ENCODE results near the gene P2RX2.

P2RX2 gene

GRCh38 chr12:132618683-132619043 is at the start of gene P2RX2:
P2RX2 (plus strand) TSS chr12:132618776; CDS start chr12:132618817, 41 bp downstream.
- DNase-seq (ENCODE audit: low read depth in 2 of 2), result no peak

GRCh38 chr12:132568826-132569480 is 49.6 kb upstream of the P2RX2 start:
- DNase-seq (ENCODE audit: low read depth in 2 of 2), result no peak

DNA sequence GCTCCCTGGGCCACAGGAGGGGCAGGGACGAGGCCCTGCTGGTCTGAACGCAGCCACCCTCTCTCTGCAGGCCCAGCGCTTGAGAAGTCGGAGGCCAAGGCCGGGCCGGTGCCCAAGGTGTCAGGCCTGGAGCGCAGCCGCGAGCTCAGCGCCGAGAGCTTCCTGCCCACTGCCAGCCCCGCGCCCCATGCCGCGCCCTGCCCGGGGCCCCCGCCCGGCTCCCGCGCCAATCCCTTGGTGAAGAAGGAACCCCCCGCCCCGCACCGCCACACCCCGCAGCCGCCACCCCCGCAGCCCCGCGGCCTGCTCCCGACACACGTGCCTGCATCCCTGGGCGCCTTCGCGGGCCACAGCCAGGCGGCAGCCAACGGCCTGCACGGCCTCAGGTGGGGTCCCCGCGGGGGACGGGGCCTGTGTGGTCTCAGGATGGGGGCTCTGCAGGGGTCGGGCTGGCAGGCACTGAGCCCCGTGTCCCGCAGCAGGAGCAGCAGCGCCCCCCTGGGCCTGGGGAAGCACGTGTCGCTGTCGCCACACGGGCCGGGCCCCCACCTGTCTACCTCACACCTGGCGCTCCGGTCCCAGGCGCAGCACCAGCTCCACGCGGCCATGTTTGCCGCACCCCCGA is 48.6 kb upstream of the P2RX2 start:
- DNase-seq (ENCODE audit: low read depth in 2 of 2), result no peak

- no peak for DNase-seq (ENCODE audit: low read depth in 2 of 2)
Measured at GRCh38 chr12:132570635-132571034, 47.9 kb upstream of the P2RX2 start.

- no peak for DNase-seq (ENCODE audit: low read depth in 2 of 2)
Measured at GRCh38 chr12:132571051-132571450, 47.5 kb upstream of the P2RX2 start.

- DNase-seq (ENCODE audit: low read depth in 2 of 2), result no peak
Measured at GRCh38 chr12:132571598-132571997, 47.0 kb upstream of the P2RX2 start.

GRCh38 chr12:132572106-132572505 is 46.5 kb upstream of the P2RX2 start:
- no peak for DNase-seq (ENCODE audit: low read depth in 2 of 2)

DNA sequence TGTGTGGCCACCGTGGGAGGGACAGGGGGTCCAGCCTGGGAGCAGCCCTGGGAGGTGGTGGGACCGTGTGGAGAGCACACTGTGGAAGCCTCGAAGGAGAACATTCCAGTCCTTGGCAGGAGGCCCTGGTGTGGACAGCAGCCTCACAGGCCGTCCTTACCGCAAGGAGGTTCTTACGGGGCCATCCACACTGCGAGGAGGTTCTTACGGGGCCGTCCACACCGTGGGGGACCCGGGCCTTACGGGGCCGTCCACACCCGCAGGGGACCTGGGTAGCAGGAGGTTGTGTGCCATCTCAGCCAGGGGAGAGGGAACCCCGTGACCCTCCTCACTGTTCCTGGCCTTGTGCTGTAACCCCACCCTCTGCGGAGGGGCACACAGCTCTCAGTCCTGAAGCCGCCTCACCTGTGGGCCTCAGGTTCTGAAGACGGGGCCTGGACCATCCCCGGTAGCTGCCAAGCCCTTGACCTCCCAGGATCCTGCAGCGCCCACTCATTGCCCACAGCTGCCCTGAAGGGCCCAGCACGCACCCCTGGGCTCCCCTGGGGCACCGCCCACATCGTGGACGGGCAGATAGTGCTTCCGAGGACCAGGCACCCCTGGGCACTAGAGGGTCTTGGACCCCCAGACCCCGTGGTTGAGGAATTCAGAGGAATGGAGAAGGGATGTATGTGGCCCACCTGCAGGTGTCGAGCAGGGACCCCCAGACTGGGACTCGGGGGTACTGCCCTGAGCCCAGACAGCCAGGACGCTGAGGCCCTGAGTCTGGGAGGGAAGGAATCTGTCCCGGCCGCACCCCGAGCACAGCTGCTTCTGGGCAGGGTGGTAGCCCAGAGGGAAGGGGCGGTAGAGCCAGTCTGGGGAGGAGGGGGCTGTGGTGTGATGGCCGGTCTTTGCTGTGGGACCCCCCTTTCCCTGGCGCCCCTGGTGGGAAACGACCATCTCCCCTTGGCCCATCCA is 45.5 kb upstream of the P2RX2 start:
- no peak for DNase-seq (ENCODE audit: low read depth in 2 of 2)

- DNase-seq (ENCODE audit: low read depth in 2 of 2), result no peak
Measured at GRCh38 chr12:132574271-132574996, 44.1 kb upstream of the P2RX2 start.

DNA sequence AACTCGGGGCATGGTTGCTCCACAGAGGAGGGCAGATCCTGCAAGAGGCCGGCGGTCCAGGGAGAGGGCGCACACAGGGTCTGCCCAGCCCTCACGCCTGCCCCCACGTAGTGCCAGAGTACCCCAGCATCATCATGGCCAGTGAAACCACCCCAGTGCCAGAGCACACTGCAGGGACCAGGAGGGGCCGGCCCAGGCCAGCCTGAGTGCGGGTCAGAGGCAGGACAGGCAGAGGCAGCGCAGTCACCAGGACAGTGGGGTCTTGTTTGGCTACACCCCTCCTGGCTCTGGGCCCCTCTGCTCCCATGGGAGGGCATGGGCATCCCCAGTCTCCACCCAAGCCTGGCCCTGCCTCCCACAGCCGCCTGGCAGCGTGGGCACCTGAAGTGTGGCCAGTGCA is 42.9 kb upstream of the P2RX2 start:
- no peak for DNase-seq (ENCODE audit: low read depth in 2 of 2)

DNA sequence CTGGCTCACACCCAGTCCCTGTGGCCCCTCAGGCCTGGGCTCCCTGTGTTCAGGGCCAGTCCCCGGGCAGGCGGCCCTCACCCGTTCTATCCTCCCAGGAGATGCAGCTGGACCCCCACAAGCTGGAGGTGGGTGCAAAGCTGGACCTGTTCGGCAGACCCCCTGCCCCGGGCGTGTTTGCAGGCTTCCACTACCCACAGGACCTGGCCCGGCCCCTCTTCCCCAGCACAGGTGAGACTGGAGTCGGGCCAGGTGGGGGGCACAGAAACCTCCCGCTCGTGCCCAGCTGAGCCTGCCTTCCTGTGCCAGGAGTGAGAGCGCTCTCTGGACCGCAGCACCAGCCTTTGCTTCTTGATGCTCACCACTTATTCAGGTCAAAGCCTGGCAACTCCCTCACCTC is 41.9 kb upstream of the P2RX2 start:
- no peak for DNase-seq (ENCODE audit: low read depth in 2 of 2)

DNA sequence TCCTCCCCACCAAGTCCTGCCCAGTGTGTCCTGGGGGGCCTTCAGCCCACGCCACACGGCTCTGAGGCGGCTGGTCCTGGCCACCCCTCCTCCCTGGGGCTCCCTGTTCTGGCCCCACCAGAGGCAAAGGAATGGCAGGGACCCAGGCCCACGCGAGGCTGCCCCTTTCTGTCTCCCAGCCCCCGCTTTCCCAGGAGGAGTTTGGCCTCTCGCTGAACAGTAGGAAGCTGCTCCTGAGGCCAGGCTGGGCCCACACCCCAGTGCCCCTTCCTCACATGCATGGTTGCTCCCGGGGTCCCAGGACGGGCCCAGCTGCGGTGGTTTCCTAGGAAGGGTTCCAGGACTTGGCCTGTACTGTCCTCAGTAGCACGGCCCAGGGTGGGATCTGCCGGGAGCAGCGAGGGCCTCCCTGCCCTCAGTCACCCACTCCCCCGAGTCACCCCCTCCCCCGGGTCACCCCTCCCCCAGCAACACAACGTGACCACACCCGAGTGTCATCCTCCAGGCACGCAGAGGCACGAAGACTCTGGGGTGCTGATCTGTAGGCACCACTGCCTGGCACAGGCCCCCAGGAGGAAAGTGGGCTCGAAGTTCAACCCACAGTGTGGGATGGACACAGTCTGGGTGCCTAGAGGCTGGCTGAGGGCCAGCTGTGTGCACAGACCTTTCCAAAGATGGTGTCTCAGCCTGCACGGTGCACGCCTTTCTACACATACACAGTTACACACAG is 41.2 kb upstream of the P2RX2 start:
- no peak for DNase-seq (ENCODE audit: low read depth in 2 of 2)

GRCh38 chr12:132578118-132578517 is 40.5 kb upstream of the P2RX2 start:
- no peak for DNase-seq (ENCODE audit: low read depth in 2 of 2)

GRCh38 chr12:132578826-132579225 is 39.8 kb upstream of the P2RX2 start:
- DNase-seq (ENCODE audit: low read depth in 2 of 2), result no peak

DNA sequence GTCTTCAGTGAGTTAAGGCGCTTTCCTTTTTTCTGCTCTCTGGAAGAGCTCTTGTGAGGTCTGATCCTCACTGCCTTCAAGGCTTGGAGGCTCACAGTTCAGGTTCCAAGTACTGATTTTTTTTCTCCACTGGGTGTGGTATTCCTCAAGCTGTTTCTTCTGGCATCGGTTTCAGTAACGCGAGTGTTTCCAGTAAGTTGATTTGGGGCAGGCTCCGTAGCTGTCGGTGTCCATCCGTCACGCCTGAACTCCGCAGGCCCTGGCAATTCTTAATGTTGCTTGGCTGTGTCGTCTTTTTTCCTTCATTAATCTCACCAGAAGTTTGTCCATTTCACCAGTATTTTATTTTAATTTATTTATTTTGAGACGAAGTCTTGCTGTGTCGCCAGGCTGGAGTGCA is 38.8 kb upstream of the P2RX2 start:
- no peak for DNase-seq (ENCODE audit: low read depth in 2 of 2)

GRCh38 chr12:132580701-132581292 is 37.8 kb upstream of the P2RX2 start:
- DNase-seq (ENCODE audit: low read depth in 2 of 2), result no peak

DNA sequence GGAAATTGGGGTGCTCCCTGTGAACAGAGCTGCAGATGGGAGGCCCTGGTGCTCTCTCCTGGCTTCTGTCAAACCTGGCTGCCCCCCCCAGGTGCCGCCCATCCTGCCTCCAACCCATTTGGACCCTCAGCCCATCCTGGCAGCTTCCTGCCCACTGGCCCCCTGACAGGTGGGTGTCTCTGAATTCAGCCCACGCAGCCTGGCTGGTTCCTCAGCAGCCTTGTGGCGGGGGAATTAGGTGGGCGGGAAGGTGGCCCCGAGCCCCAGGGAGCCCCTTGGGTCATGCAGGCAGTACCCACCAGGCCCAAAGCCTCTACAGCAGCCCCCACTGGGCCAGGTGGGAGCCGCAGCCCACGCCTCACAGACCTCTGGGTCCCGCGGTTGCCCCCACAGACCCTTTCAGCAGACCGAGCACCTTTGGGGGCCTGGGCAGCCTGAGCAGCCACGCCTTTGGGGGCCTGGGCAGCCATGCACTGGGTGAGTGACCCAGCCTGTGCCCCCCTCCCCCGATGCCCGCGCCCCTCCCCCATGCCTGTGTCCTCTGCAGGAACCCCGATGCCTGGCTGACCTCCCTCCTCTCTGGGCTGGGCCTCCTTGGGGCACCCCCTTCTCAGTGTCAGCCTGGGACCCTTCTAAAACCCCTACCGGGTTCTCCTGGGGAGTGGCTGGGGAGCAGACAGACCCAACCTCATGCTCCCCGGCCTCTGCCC is 37.1 kb upstream of the P2RX2 start:
- DNase-seq (ENCODE audit: low read depth in 2 of 2), result no peak

GRCh38 chr12:132582058-132582420 is 36.5 kb upstream of the P2RX2 start:
- DNase-seq (ENCODE audit: low read depth in 2 of 2), result no peak

GRCh38 chr12:132582582-132583410 is 35.8 kb upstream of the P2RX2 start:
- DNase-seq (ENCODE audit: low read depth in 2 of 2), result no peak

- DNase-seq (ENCODE audit: low read depth in 2 of 2), result no peak
Measured at GRCh38 chr12:132583411-132583710, 35.2 kb upstream of the P2RX2 start.
